ENCODE data around the gene CNTNAP2.

- TF ChIP-seq CTCF (IDR thresholded peaks at IDR 0.05) = no peak
- TF ChIP-seq POLR2A (IDR thresholded peaks at IDR 0.05) = no peak
These were observed 584.6 kb downstream of the CNTNAP2 start for GRCh38 chr7:146701166-146701565.

All from lower leg skin (tissue), 3 donors.